Right renal pelvis (tissue), 4 donors: ENCODE results near the gene TELO2. TPM values are rescaled to one million over a fixed set of nuclear protein-coding genes. Genes with fewer than 3 reads are reported as not detected.

Experiments used
- DNase-seq, 4 donors: peaks; one replicate each; pipeline ENCODE4 v3.0.0-alpha.2; 2013; ENCODE audit warnings: low read depth in 4 of 4, low spot score in 3 of 4, missing footprints in 1 of 4
- polyA plus RNA-seq, 4 donors: library from polyadenylated mRNA; unstranded; fragments of 120-200 nt; gene quantifications; one replicate each; pipeline ENCODE4 v1.2.1, GENCODE V29; 2013; ENCODE audit not compliant: insufficient read length in 4 of 4

TELO2 gene
- polyA plus RNA-seq, 4 donors, result 25.9 to 48.7 (median 30.5) TPM

- no peak for DNase-seq
Measured at GRCh38 chr16:1495889-1496262, 2.7 kb downstream of the TELO2 start.

DNA sequence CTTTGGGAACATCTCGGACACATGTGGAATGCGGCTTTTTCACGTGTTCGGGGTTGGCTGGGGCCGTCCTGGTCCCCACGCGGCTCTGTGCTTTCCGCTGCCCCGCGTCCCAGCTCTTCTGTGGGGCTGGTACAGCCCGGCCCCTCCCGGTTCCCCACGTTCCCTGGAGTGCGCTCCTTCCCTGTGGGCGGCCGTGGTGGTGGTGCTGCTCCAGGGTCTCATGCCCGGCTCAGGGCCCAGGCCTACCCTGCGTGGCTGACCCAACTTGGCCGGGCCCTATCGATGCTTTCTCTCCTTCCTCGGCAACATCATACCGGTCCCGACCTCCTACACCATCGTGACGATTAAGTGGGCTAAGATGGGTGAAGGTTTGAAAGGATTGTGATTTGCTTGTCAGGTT is 3.3 kb downstream of the TELO2 start:
- no peak for DNase-seq

GRCh38 chr16:1497014-1497598 is 3.9 kb downstream of the TELO2 start:
- DNase-seq, result no peak

DNA sequence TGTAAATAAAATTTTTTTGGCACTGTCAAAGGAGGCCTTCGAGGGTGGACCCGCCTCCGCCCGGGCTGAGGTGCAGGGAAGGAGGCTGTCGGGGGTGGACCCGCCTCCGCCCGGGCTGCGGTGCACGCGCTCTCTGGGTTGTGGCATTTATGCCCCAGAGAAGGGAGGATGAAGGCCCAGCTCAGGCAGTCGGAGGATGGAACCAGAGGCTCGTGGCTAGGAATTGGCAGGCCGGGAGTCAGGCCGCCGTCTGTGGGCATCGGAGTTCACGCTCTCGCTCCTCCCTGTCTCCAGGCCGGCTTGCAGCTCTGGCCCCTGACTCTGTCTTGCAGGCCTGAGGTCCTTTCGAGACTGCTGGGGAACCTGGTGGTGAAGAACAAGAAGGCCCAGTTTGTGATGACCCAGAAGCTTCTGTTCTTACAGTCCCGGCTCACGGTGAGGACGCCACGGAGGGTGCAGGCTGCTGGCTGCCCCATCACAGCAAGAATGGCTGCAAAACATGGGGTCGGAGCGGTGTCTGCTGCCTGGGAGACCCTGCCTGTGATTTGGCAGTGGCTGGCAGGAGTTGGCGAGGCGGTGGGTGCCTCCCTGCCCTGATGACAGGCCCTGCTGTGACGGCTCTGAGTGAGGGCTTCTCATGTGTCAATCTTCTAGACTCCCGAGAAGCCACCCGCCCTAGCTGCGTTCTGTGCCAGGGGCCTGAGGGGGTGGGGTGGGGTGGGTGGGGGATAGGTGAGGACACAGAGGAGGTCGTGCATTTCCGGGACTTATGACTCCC is 5.9 kb downstream of the TELO2 start:
- no peak for DNase-seq

GRCh38 chr16:1499756-1500464 is 6.8 kb downstream of the TELO2 start:
- no peak for DNase-seq

DNA sequence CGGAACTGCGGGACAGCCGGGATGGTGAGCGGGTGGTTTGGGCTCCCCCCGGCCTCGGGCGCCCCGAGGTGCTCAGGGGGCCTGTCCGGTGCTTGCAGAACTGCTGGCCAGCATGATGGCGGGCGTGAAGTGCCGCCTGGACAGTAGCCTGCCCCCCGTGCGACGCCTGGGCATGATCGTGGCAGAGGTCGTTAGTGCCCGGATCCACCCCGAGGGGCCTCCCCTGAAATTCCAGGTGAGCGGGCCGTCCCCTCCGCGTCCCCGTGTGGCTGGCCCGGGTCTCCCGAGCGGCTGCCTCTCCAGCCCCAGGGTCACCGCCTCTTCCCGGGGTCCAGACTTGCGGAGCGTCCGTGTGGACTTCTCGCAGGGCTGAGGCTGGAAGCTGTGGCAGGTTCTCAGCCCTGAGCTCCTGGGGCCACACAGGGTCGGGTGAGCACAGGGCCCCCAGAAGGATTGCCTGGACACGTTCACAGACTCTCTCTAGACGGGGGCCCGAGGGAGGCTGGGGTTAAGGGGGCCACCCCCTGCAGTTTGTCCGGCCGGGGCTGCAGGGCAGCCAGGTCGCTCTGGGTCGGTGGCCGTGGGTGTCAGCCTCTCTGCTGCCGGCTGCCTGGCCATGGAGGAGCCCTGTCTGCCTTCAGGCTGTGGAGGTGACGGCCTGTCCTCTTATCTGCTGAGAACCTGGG is 7.4 kb downstream of the TELO2 start:
- no peak for DNase-seq

DNA sequence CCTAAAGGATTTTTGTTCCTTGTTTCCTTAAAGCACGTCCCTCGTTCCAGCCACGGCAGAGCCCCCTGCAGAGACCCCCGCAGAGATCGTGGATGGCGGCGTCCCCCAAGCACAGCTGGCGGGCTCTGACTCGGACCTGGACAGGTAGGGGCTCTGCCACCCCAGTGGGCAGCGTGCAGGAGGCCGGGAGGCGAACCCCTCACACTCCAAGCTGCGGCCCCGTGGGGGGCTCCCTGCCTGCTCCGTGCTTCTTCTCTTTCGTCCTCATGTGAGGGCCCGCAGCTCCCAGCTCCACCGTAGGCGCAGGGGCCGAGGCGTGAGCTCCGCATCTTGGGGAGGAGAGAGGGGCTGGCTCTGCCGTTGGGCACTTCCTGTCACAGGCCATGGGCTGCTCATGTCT is 8.5 kb downstream of the TELO2 start:
- no peak for DNase-seq

- no peak for DNase-seq
Measured at GRCh38 chr16:1502092-1503004, 9.2 kb downstream of the TELO2 start.

GRCh38 chr16:1503110-1503955 is 10.2 kb downstream of the TELO2 start:
- DNase-seq, result no peak

- DNase-seq, result no peak
Measured at GRCh38 chr16:1505073-1505844, 12.1 kb downstream of the TELO2 start.

DNA sequence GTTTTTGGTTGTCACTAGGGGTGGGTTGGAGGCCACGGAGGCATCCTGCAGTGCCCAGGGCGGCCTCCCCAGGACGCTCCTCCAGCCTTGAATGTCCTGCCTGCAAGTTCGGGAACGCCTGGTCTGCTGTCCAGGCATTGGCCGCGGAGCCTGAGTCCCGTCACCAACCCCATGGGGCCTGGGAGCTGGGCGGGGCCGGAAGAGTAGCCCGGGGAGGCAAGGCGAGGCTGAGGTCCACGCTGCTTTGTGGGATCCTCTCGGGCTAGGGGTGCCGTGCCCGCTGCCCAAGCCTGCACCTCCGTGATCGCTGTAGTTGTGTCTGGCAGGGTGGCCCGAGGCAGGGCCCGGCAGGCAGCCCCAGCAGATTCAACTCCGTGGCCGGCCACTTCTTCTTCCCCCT is 12.8 kb downstream of the TELO2 start:
- DNase-seq, result no peak

- DNase-seq, result no peak
Measured at GRCh38 chr16:1506494-1507213, 13.5 kb downstream of the TELO2 start.

DNA sequence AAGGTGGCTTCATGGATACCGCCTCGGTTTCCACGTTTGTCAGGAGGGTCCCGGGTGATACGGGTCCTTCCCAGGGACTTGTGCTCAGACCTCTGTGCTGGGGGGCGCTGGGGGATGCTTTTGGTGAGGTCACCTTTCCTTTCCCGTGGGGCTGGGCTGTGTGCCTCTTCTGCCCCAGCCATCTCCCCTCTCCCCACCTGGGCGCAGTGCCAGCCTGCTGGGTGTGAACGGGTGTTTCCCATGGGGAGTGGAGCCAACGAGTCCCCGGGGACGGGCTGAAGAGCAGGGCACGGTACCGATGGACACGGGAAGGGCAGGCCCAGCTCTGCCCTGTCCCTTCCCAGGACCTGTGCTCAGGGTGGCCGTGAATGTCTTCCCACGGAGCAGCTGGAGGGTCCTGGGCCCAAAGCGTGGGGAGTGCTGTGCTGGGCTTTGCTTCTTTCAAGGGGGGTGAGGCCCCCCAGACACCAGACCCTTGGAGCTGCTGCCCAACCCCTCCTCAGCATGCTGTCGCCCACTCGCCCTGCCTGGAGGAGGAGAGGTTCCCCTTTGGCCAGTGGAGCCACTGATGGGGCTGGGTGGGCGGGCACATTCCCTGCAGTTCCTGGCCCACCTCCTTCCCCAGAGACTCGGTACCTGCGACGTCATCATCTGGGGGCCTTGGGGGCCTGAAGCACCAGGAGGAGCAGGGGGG is 15.5 kb downstream of the TELO2 start:
- no peak for DNase-seq

DNA sequence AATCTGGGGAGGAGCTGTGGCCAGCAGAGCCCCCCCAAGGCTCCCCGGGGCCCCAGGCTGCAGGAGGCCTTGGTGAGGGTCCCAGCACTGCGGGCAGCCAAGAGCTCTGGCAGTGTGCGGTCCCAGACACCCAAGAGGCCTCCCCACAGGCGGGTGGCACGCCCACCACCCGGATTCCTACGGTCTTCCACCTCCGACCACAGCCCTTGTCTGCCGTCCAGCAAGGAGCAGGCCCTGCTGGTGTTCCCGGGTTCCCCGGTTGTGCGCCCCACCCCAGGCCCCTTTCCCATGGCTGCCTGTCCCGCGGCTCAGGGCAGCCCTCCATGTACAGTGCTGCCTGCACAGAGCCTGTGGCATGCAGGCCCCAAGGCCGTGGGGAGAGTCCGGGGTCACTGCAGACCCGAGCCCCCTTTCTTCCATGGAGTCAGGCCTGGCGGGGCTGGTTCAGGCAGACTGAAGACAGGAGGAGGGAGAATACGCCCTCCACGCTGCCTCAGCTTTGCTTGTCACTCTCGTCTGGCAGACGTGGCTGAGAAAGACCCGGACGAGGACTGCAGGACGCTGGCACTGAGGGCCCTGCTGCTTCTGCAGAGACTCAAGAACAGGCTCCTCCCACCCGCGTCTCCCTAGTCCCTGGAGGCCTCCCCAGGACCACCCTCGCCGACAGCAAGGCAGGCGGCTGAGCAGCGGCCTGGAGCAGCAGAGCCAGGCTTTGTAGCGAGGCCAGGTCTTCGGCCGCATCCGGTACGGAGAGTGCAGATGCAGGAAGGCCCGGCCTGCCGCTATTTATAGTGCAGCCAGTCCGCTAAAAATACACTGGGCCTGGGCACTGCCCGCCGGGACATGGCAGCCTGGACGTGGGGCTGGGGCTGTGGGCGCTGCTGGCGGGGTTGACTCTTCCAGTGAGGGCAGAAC is 16.4 kb downstream of the TELO2 start:
- no peak for DNase-seq

GRCh38 chr16:1510272-1510671 is 17.1 kb downstream of the TELO2 start:
- DNase-seq, result no peak

DNA sequence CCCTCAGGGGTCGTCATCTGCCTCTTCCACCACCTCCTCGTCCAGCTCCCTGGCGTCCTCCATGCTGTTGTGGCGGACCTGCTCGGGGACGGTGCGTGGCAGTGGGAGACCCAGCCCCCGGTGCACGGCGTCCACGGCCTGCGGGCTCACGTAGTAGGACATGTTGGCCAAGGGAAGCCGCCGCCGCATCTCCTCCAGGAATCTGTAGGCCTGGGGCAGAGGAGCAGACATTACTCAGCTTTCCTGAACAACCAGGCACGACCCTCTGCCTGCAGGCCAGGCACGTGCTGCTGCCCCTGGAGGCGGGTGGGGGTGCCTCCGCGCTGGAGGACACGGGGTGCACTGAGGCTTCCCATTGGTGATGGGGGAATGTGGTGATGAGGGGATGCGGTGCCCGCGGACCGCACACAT is 17.8 kb downstream of the TELO2 start:
- DNase-seq, result no peak
